GM18951 (cell line): ENCODE results near the gene TOGARAM2.

ENCODE experiments used
- POLR2A ChIP-seq: IDR thresholded peaks from 4 replicates; pipeline ENCODE4 v1.6.1; 2011; ENCODE audit warnings: mild to moderate bottlenecking; ENCODE audit not compliant: insufficient read length, insufficient read depth; ENCODE audit errors: extremely low read depth
- in situ Hi-C: fragments of 300-500 bp; cut with MboI; formaldehyde crosslinking; loops from one replicate; pipeline ENCODE4 v1.12.0; 2022; ENCODE audit warnings: low sequenced_read_pairs, mixed read lengths, inconsistent platforms; ENCODE audit not compliant: unreplicated experiment

TOGARAM2 gene

GRCh38 chr2:29053223-29053622, 72.1 kb downstream of the TOGARAM2 start:
- in situ Hi-C loops, result no loop called here
- no peak for TF ChIP-seq POLR2A

- in situ Hi-C loops, result no loop called here
- TF ChIP-seq POLR2A, result no peak
Measured at GRCh38 chr2:29053670-29054400, 72.7 kb downstream of the TOGARAM2 start.

- no peak for TF ChIP-seq POLR2A
- in situ Hi-C loops, result no loop called here
Measured at GRCh38 chr2:29054430-29054829, 73.3 kb downstream of the TOGARAM2 start.

GRCh38 chr2:29055601-29056000, 74.5 kb downstream of the TOGARAM2 start:
- no peak for TF ChIP-seq POLR2A
- in situ Hi-C loops, result no loop called here

GRCh38 chr2:29056452-29056851, 75.4 kb downstream of the TOGARAM2 start:
- no peak for TF ChIP-seq POLR2A
- in situ Hi-C loops, result no loop called here

DNA sequence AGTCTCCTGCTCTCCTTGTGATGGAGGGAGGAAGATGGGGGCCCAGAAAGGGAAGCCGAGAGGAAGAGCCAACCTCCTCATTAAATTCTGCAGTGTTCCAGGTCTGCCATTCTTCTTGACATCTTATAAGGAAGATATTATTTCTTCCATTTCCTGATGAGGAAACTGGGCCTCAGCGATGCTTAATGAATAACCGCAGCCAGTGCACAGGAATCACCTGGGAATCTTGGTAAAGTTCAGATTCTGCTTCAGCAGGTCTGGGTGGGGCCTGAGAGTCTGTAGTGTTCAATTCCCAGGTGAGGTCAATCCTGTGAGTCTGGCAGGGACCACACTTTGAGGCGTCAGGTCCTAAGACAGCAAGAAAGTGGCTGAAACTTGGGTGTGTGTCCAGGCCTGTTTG, 75.9 kb downstream of the TOGARAM2 start:
- TF ChIP-seq POLR2A, result no peak
- in situ Hi-C loops, result no loop called here

GRCh38 chr2:29059624-29060023, 78.5 kb downstream of the TOGARAM2 start:
- in situ Hi-C loops, result no loop called here
- TF ChIP-seq POLR2A, result no peak

DNA sequence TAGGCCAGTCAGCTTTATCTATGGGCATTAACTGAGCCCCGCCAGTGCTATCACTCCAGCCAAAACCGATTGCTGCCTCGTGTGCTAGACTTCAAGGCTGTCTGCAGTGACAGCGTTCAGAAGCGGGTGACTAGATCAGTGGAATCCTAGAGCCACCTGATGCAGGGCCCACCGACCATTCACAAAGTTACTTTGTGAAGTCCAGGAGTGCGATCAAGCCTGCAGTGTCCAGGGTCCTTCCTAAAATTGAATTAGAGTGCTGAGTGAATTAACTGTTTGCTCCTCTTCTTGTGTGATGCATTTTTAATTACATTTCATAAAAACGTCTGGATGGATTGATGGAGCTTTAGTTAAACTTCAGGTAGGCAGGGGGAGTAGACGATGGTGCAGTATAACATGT, 79.3 kb downstream of the TOGARAM2 start:
- TF ChIP-seq POLR2A, result no peak
- in situ Hi-C loops, result no loop called here

DNA sequence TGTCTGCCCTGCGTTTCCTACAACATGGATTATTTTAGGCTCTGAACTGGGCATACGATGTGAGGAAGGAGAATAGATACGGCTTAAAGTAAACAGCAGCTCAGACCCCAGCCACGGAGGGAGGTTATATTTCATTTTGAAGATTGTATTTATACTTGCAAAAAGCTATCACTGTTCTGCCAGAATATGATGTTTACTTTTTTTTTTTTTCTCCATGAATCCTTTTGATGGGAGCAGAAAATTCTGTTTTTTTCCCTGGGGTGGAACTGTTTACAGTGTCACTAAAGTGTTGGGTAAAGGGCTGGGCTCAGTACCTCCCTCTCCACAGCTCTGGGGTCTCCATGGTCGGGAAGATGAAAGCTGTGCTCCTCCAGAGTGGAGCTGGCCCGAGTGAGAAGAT, 80.1 kb downstream of the TOGARAM2 start:
- in situ Hi-C loops, result no loop called here
- no peak for TF ChIP-seq POLR2A

- in situ Hi-C loops, result no loop called here
- no peak for TF ChIP-seq POLR2A
Measured at GRCh38 chr2:29061616-29062015, 80.5 kb downstream of the TOGARAM2 start.

DNA sequence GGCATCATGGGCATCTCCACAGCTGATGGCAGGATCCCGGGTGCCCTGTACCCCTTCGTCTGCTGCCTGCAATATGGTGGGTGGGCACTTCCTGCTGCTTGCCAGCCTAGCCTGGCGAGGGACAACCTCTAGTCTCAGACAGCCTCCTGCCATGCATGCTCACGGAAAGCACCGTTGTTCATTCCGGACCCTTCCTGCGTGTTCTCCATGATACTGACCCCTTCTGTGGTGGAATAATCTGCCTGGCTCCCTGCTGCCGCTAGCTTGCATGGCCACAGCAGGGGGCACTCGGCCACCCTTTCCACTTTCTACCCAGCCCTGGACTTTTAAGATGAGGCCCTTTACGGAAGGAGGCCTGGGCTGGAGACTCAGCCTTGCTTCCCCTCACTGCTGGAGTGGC, 81.3 kb downstream of the TOGARAM2 start:
- in situ Hi-C loops, result no loop called here
- TF ChIP-seq POLR2A, result no peak

GRCh38 chr2:29063056-29063455, 82.0 kb downstream of the TOGARAM2 start:
- in situ Hi-C loops, result no loop called here

DNA sequence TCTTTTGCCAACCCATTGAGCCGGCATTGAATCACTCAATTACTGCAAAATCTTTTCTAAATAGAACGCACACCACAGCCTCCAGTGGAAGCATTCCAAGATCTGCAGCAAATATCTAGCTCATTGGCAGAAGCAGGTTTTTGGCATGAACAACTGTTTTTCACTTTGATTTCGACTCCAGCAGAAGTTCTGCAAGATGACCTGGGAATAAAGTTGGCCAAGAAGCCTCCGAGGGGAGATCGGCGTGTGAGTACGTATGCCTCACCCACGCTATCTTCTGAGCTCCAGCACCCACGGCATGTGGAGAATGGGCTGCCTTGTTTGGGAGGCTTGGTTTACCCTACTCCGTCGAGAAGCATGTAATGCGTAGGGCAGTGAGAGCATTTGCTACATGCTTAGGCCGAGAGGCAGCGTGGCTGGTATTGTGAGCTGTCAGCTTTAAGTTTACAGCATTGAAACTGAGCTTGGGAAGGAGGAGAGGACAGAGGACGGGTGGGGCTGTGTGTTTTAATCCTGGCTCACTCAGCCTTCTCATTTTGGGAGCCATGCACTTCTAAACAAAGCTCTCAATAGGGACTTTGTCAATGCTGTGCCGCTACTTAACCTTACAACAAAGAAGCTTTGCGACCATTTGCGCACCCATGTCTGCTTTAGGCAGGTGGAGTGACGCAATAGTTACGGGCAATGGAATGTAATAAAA, 82.7 kb downstream of the TOGARAM2 start:
- in situ Hi-C loops, result no loop called here
- no peak for TF ChIP-seq POLR2A

More at GRCh38 chr2:29063056-29063455, 82.0 kb downstream of the TOGARAM2 start:
- TF ChIP-seq POLR2A, result no peak

- TF ChIP-seq POLR2A, result no peak
- in situ Hi-C loops, result no loop called here
Measured at GRCh38 chr2:29064346-29064715, 83.2 kb downstream of the TOGARAM2 start.
